Stimulated activated CD8-positive, alpha-beta memory T cell treated with anti-CD3 and anti-CD28 coated beads, Interleukin-2, amount 100 ng/mL, for 1 hour (primary cell): ENCODE data around the gene SGMS1.

Source experiments
- DNase-seq, 2 donors: peaks; one replicate each; pipeline ENCODE4 v3.0.0-alpha.2; 2020; ENCODE audit warnings: low read depth in 2 of 2

SGMS1 gene

DNA sequence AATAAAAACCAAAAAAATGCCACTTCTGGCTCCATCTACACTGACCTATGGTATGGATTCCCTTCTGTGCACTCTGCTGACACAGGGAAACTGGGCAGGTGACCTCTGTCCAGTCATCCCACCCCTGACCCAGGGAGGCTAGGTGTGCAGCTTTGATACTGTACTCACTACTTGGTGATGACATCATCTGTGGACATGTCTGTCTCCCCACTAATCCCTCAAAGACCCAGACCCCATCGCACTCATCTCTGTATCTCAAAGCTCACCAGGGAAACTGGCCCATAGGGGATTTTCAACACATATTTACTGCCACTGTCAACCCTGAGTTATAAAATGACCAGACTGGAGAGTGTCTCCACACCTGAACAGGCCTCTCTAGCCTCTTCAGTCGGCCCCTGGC, 10.6 kb downstream of the SGMS1 start:
- DNase-seq: no peak

DNA sequence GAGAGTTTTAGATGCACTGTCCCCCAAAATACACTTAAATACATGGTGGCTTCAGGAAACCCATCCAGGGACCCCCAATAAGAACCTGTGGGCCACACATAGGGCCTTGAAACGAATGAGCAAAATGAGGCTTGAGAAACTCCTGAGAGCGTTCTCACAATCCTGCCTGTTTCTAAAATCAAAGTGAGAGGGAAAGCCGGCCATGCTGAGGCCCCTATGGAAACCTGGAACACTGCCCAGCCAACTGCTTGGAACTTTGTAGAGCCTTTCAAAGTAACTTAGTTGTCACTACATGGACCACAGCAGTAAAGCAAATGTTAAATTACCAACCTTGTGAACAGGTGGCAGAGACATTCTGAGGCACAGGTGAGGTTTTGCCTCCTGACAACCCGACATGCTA, 13.4 kb downstream of the SGMS1 start:
- DNase-seq: no peak

DNA sequence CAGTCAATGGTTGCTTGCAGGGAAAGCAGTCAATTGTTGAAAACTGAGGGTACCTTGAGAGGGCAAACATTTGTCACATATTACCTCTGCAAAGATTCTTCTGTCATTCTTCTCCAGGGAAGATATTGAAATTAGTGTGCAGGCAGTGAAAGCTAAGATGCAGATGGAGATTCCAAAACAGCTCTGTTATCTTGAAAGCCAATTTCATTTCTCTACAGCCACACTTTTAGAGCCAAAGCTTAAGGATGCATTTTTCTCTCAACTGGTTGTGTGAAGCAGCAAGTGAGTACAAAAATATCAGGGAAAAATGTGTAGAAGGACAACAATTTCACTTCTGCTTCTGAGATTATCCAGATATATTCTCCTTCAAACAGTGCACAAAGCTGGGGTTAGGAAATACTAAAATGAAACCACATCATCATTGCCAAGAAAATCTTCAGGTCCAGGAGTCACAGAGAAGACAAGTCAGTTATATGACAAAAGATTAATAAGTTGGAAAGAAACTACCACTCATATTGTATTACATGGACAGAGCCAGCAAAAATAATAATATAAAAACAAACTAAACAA, 16.3 kb downstream of the SGMS1 start:
- DNase-seq: no peak

DNA sequence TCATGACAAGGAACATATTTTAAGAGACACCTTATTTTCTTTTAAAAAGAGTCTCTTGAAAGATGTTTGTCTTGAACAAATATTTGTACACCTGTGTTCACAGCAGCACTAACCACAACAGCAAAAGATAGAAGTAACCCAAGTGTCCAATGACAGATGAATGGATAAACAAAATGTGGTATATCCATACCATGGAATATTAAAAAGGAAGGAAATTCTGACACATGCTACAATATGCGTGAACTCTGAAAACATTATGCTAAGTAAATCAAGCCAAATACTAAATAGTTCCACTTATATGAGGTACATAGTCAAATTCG, 17.8 kb downstream of the SGMS1 start:
- DNase-seq: no peak

DNA sequence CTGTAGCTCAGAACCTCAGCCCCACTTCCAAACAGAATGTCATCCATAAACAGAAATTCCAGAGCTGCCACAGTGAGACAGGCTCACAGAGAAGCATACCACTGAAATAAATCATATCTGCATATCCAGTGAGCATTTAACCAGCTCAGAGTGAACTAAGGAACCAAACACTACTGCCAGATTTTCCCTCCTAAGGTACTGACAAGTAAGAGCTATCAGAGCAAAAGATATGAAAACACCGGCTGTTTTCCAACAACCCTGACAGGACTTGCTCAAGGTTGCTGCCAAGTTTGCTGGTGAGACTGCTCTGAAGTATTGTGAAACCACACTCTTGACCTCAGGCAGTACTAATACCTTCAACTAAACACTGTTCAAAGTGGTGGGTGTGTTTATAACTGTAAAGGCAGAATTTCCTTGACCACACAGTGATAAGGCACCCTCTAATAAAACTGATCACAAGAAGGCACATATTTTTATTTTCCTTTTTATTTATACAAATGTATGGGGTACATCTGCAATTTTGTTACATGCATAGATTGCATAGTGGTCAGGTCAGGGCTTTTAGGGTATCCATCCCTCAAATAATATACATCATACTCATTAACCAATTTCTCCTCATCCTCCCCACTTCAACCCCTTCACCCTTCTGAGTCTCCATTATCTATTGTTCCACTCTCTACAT, 18.3 kb downstream of the SGMS1 start:
- no peak for DNase-seq

DNA sequence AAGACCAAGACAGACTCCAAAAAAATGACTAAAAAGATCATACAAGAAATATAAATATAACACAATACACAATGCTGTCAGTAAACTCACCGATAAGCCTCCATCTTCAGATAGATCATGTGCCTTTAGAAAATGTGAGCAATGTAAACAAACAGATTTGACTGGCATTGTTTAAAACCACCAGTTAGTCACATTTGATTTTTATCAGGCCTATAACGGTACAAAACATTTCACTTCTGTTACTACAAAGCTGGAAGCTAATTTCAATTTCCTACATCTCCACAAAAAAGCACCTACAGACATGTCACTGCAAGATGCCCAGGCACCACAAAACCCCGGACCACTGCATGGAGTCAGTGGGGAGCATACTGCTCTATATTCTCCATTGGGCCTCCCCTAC, 18.9 kb downstream of the SGMS1 start:
- DNase-seq: no peak

DNA sequence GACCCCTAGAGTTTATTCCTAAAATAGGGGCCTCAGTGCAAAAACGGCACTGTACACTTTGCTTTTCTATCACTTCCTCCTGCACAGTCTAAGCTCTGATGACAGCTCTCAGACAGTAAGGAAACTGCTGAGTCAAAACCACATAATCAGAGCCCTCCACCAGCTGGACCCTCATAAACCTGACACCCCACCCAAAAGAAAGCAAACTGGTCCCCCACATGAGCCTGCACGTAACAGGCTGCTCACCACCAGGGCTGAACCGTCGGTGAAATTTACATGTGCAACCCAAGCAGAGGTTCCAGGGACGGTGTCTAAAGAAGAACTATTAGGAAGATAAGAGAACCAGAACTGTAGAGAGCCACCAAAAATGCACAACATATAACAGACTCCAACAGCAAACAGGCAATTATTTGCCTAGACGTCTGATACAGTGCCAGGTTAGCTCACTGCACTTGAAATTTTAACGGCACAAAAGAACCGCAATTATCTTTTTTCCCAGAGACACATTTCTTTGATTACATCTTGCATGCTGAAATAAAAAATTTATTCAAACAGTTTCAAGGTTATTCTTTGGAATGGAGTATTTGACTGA, 19.6 kb downstream of the SGMS1 start:
- DNase-seq: no peak

DNA sequence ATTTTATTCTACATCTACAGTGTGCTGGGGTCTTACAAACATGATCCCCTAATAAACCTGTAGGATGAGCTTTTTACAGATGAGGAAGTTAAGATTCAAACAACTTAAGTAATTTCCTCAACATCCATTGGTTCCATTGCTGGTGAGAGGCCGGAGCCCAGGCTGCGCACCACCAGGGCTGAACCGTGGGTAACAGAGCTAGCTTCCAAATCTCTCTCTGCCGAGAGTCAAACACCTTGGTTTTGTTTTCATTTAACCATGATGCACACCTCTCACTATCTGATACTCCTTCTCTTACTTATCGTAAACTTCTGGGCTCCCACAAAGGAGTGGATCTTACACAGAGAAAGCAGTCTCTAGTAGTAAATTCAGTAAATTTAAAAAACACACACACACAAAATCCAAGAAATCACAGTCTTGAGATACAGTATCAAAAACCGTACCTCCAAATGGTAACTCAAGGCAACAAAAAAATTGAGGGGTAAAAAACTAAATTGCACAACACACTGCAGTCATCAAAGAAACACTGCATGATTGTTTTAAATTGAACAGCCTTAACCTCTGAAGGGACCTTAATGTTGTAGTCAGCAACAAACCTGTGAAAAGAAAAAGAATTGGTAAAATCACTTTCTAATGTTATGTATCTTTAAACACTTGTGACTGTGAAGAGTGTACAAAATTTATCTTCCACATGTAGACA, 20.5 kb downstream of the SGMS1 start:
- no peak for DNase-seq

DNA sequence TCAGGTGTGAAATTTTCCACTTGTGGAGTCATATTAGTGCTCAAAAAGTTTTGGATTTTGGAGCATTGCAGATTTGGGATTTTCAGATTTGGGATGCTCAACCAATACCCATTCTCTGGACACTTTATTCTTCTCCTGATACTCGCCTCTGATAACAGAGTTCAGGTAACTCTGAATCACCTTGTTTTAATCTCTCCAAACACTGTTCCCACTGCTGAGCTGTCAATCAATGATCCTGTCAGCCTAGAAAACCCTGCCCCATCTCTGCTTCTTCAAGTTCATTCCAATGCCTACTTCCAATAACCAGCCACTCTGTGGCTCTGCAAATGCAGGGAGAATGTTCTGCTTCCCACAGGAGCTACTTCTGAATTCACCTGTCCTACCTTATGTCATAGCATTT, 21.8 kb downstream of the SGMS1 start:
- no peak for DNase-seq

DNA sequence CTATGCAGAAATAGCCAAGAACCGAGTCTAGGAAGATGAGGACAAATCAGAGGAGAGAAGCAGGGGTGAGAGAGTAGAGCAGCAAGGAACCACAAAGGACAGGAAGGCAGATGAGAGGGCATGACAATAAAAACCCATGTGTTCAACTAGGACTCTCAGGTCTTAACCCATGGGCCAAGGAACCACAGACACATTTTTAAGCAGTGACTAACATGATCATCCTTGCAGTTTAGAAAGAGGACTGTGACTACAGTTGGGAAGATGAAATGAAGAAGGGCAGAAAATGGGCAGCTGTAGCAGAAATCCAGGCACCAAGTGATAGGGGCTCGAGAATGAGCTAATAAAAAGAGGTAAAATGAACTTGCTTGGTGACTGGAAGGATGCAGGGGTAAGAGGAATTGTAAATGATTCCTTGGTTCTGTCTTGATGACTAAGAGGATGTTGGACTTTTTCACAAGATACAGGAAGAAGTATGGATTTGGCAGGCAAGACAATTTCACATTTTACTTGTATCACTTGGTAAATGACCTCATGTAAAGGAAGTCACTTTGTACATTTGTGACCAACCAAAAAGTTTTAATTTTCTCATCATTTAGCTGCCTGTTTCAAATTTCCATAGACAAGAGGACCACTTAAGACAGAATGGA, 22.8 kb downstream of the SGMS1 start:
- DNase-seq: no peak

DNA sequence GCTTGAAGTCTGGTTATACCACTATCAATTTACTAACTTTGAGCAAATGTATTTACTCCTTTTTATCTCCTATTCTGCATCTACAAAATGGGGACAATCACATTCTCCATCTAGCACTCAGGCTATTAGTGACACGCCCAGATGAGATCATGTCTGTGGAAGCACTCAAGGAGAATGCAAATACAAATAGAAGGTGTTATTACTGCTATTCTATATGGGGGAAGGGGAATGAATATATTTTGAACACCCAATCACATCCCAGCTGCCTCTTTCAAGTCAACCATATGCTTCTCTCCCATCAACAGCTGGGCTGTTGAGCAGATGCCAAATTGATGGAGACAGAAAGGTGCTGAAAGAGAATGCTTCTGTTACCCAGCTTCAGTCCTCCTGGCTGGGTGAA, 23.5 kb downstream of the SGMS1 start:
- no peak for DNase-seq

DNA sequence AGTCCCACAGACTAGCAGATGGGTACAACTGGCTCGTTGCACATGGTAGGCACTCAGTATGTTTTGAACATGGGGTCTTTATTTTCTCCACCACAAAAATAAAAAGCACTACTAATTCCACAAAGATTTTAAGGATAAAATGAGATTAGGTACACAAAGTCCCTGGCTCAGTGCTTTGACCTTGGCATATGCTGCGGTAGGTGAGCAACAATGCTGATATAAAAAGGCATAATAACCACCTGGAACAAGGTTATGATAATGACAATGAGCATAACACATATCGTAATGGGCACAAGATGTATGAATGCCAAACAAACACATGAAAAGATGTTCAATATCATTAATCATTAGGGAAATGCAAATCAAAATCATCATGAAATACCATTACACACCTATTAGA, 26.9 kb downstream of the SGMS1 start:
- DNase-seq: no peak

DNA sequence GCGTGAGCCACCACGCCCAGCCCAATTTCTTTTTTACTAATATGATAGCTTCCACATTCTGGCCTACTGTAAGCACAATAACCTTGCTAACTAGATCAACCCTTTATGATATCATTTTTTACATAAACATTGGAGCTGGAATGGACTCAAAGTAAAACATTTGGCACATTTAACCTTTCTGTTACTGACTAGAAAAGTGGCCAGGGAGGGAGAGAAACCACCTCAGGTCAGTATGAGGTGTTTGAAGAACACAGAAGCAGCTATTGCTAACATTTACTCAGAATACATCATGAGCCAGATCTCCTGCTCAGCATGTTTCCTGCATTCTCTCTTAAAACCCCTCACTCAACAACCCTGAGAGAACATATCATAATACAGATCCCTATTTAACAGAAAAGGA, 27.3 kb downstream of the SGMS1 start:
- no peak for DNase-seq

DNA sequence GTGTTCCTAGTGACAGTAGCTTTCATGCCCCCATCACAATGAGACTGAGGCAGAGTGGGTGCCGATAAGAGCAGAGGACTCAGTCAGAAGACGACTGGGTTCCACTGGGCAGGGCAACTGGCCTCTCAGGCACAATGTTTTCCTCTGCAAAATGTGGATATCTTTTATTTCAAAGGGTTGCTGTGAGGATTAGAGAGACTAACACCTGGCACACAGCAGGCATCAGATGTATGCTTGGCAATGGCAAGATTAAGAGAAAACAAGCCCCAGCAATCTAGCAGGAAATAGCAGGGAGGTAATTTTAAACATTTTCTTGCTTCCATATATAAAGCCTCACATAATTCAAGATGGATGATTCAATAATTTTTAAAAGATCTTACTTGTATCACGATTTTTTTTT, 28.0 kb downstream of the SGMS1 start:
- no peak for DNase-seq

DNA sequence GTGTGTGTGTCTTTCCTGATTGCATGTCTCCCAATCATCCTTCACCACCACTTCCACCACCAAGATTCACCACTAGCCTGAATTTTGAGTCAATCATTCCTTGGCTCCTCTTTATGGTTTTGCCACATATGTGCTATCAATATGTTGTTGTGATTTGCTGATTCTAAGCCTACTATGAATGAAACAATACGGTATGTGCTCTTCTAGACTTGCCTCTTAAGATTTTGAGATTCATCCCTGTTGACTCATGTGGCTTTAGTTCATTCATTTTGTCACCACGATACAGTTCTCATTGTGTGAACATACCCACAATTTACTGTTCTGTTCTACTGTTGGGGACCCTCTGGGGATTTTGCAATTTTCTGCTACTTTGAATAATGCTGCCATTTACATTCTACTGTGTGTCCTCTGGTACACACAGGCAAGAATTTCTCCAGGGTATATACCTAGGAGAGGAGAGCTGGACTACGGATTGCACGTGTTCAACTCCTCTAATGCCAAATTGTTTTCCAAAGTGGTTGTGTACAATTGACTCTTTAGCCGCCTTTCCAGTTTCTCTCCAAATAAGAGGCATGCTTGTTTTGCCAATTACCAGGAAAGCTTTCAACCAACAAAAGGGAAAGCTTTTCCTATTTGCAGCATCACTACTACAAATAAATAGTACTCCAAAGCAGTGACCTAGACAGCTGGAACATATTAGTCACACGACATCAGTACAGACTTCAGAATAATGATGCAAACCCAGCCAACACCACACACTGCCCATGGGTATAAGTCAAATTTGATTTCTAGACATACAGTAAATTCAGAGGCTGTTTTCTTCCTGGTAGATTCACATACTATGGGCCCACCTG, 30.0 kb downstream of the SGMS1 start:
- no peak for DNase-seq

DNA sequence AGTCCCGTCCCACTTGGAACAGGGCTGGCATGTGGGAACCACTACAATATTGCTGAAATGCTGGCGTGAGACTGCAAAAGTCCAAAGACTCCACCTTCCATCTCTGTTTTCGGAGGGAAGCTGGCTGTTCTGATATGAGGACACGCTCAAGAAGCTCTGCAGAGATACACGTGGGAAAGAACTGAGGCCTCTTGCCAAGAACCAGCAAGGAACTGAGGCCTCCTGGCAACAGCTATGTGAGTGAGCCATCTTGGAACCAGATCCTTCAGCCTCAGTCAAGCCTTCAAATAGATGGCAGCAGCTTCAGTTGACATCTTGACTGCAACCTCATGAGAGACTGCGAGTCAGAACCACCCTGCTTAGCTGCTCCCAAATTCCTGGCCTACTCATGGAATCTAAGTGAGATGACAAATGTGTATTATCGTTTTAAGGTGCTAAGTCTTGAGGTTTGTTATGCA, 30.8 kb downstream of the SGMS1 start:
- DNase-seq: no peak

DNA sequence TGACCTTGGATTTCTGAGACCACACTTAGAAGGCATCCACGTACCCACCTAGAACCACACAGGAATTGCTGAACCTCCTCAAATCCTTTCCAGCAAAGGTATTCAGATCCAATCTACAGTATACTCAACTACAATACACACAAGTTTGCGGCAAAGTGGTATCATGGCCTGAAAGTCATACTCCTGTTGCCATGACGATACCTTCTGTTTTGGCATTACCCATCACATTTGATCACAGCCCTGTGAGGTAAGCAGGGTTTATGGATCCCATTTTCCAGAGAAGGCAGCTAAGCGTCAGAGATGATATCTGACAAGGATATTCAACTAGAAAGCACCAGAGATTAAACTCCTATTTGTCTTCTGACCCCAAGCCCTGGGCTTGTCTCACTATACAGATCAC, 32.8 kb downstream of the SGMS1 start:
- DNase-seq: no peak

DNA sequence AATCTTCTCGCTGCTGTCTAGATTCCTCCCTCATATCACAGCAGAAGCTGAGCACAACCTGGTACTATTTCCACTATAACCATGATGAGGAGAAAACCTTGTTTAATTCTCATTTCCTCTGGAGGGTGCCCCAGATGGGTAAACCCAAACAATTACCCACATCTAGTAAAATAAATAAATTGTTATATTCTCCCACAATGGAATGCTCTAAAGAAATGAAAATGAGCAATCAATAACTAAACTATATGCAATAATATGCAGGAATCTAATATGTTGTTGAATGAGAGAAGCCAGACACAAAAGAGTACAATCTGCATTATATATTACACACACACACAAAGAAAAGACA, 37.0 kb downstream of the SGMS1 start:
- no peak for DNase-seq

DNA sequence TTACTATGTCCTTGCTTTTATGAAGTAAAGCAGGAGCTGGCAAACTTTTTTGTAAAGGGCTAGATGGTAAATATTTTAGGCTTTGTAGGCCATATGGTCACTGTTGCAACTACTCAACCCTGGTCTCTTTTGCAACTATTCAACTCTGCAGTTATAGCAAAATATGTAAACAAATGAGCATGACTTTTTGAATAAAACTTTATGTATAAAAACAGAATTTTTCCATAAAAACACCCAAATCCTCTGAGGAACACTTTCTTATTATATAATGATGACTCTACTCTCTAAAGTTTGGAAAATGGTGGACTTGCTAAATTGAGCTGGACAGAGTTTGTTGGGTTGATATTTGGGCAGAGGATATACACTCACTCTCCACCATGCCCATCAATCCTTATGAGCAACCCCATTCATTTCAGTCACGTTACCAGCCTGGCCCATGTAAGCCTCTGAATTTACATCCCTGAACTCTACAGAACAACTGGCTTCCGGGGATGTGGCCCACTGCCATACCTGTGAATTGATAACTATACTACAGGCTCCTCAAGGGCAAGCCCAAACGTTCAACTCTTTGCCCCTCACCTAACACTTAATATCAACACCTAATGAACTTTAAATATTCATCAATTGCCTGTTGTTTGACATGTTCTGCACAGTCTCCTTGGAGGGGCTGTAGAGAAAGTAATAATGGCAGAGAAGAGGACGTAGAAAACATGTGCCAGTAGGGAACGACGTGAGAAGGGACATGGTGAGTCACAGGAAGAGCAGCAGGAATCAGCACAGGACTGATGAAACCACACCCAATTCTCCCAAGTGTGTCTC, 37.6 kb downstream of the SGMS1 start:
- DNase-seq: no peak

DNA sequence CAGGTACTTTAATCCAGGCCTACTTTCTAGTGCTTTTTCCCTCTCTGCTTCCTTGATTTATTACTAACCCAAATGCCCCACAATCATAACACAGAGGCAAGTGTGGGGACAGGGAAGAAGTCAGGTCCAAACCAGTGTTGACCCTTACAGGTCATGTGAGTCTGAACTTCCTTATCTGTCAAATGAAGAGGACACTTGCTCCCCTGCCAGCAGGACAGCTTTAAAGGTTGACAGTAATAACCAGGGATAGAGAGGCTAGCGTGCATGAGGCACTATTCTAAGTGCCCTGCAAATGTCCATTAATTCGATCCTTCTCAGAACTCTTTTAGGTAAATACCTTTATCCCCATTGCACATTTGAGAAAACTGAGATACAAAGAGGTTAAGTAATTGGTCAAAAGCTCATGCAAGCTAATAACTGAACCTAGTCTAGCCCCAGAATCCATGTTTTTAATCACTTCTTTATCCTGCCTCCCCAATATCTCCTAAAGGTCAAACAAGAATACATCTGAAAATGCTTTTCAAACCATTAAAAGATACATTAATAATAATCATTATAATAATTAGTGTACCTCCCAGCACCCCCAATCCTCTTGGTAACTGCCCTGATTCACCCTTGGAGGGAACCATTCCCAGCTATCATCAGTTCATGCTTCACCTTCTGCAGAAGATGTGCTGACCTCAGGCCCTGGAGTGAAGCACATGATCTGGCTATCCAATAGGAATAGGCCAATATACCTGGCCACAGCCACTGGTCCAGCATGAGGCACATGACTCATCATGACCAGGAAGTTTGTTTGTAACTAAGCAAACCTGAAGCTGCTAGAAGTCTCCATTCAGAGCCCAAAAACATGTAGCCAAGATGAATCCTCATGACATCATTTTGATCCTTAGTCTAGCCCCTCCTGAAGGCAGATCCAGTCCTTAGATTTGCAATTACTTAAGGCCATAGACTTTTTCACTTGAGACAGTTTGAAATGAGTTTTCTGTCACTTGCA, 40.7 kb downstream of the SGMS1 start:
- DNase-seq: no peak
